HepG2 (cell line): Measurements from ENCODE around the gene PTPRF. TPM values are rescaled to one million over a fixed set of nuclear protein-coding genes. Genes with fewer than 3 reads are reported as not detected.

Experiments
- ATAC-seq: fragments of 200-7000 bp; cut with Tn5 transposase; 3 replicates; pipeline ENCODE4 v1.9.1; 2020; ENCODE audit warnings: mild to moderate bottlenecking, moderate library complexity
- BruUV-seq: library from RNA; stranded (reverse); fragments of 400-500 nt; replicated peaks from 2 replicates; lab custom pipeline; 2021; lab: Mats Ljungman, UMichigan
- CTCF ChIA-PET: fragments of 300-600 bp; formaldehyde crosslinking; extraction: SDS; loops from one replicate; lab custom pipeline; 2021; ENCODE audit warnings: low total read pairs, inconsistent platforms, low intra/inter-chr PET ratio; lab: Yijun Ruan, JAX
- POLR2A ChIA-PET: fragments of 350-600 bp; sonication (Branson Sonifier 250); formaldehyde crosslinking; loops from one replicate; lab custom pipeline; 2020; ENCODE audit warnings: antibody characterized with exemption, inconsistent platforms; lab: Yijun Ruan, JAX
- DNase-seq: peaks from one replicate; pipeline ENCODE4 v3.0.0-alpha.2; 2015; ENCODE audit warnings: low spot score
- FAIRE-seq: peaks from 3 replicates; lab custom pipeline; 2011; peaks lifted over from hg19 to GRCh38; lab: Jason Lieb, UNC
- H2AFZ ChIP-seq: one replicate; pipeline ENCODE4 v1.6.1; 2011; ENCODE audit warnings: low read length, inconsistent platforms
- H3K27ac ChIP-seq: fragments of 300-600 bp; 3 replicates; pipeline ENCODE4 v1.8.0; 2011; ENCODE audit warnings: mixed run types, mild to moderate bottlenecking, mixed read lengths, low read length, inconsistent platforms; ENCODE audit not compliant: insufficient read depth; ENCODE audit errors: extremely low read length
- H3K27me3 ChIP-seq, 2 experiments: fragments of 200-600 bp in 1 of 2; 2 replicates in 1 of 2; 3 replicates in 1 of 2; pipeline versions ENCODE4 v1.6.0 to v1.8.0; 2011; ENCODE audit warnings: low read length in 2 of 2, mild to moderate bottlenecking in 2 of 2, moderate library complexity in 2 of 2, inconsistent platforms in 1 of 2; ENCODE audit not compliant: insufficient read depth in 2 of 2, control insufficient read depth in 1 of 2
- H3K36me3 ChIP-seq, 2 experiments: fragments of 200-600 bp in 1 of 2; replicated peaks in 1 of 2; 2 replicates in 1 of 2; 3 replicates in 1 of 2; pipeline versions ENCODE4 v1.5.1 to v1.8.0; 2011; ENCODE audit warnings: low read length in 2 of 2, inconsistent platforms in 1 of 2; ENCODE audit not compliant: insufficient read depth in 2 of 2, control insufficient read depth in 1 of 2
- H3K4me1 ChIP-seq: 2 replicates; pipeline ENCODE4 v1.5.1; 2012; ENCODE audit warnings: low read length, inconsistent platforms; ENCODE audit not compliant: insufficient read depth
- H3K4me2 ChIP-seq: 2 replicates; pipeline ENCODE4 v1.6.0; 2011; ENCODE audit warnings: low read depth, low read length, inconsistent platforms
- H3K4me3 ChIP-seq, 3 experiments: fragments of 200-600 bp in 1 of 3; sonication (generic), shearing (Covaris generic) in 1 of 3; replicated peaks in 1 of 3; 2 replicates each; pipeline ENCODE4 v1.5.1; 2011 to 2016; ENCODE audit warnings: low read length in 3 of 3, inconsistent platforms in 2 of 3, low read depth in 2 of 3, mild to moderate bottlenecking in 2 of 3, control low read depth in 1 of 3, mixed read lengths in 1 of 3; ENCODE audit not compliant: insufficient read depth in 1 of 3
- H3K79me2 ChIP-seq: one replicate; pipeline ENCODE4 v1.6.1; 2011; ENCODE audit warnings: low read length, inconsistent platforms; ENCODE audit not compliant: insufficient read depth
- H3K9ac ChIP-seq: 2 replicates; pipeline ENCODE4 v1.6.0; 2011; ENCODE audit warnings: mild to moderate bottlenecking, low read depth, low read length, inconsistent platforms; ENCODE audit not compliant: insufficient read depth
- H3K9me3 ChIP-seq: 2 replicates; pipeline ENCODE4 v1.5.1; 2012; ENCODE audit warnings: mild to moderate bottlenecking, low read length
- H4K20me1 ChIP-seq: 2 replicates; pipeline ENCODE4 v1.6.0; 2011; ENCODE audit warnings: inconsistent platforms, mild to moderate bottlenecking, low read length, moderate library complexity; ENCODE audit not compliant: insufficient read depth
- CREB1 ChIP-seq, 2 experiments: fragments of 450-650 bp in 1 of 2; IDR thresholded peaks; 2 replicates each; pipeline ENCODE4 v1.6.1; 2016 to 2017; ENCODE audit warnings: control low read depth in 1 of 2, mild to moderate bottlenecking in 1 of 2, missing compliant biosample characterization in 1 of 2, missing genetic modification characterization in 1 of 2
- FOXA3 ChIP-seq: IDR thresholded peaks from 2 replicates; pipeline ENCODE4 v1.6.1; 2016; ENCODE audit warnings: missing genetic modification reagents, missing compliant biosample characterization
- GATA4 ChIP-seq: sonication (generic); IDR thresholded peaks from 2 replicates; pipeline ENCODE4 v1.6.1; 2016; ENCODE audit warnings: antibody characterized with exemption, low read depth, borderline replicate concordance
- IRX3 ChIP-seq: sonication (generic); formaldehyde crosslinking; IDR thresholded peaks from 2 replicates; pipeline ENCODE4 v1.8.1; 2023; ENCODE audit warnings: mild to moderate bottlenecking, low read depth, missing genetic modification reagents, borderline replicate concordance
- PCBP1 ChIP-seq: fragments of 200-400 bp; formaldehyde crosslinking; IDR thresholded peaks from 2 replicates; pipeline ENCODE4 v1.6.1; 2017; ENCODE audit warnings: mild to moderate bottlenecking, low read depth, low read length, borderline replicate concordance
- SMARCC2 ChIP-seq: fragments of 450-650 bp; IDR thresholded peaks from 2 replicates; pipeline ENCODE4 v1.6.1; 2017; ENCODE audit warnings: antibody characterized with exemption, mild to moderate bottlenecking
- SP5 ChIP-seq: IDR thresholded peaks from 2 replicates; pipeline ENCODE4 v1.6.1; 2016; ENCODE audit warnings: low read depth, borderline replicate concordance
- TOE1 ChIP-seq: sonication (generic); formaldehyde crosslinking; IDR thresholded peaks from 2 replicates; pipeline ENCODE4 v1.4.0; 2020; ENCODE audit warnings: mild to moderate bottlenecking, missing genetic modification reagents
- XBP1 ChIP-seq: sonication (generic); formaldehyde crosslinking; IDR thresholded peaks from 2 replicates; pipeline ENCODE4 v1.5.0; 2020; ENCODE audit warnings: missing genetic modification reagents
- ZNF207 ChIP-seq: fragments of 450-650 bp; IDR thresholded peaks from 2 replicates; pipeline ENCODE4 v1.6.1; 2016; ENCODE audit warnings: antibody characterized with exemption, borderline replicate concordance
- ZNF512 ChIP-seq: sonication (generic); formaldehyde crosslinking; IDR thresholded peaks from 2 replicates; pipeline ENCODE4 v1.4.0; 2020; ENCODE audit warnings: mild to moderate bottlenecking, missing genetic modification reagents
- ZNF549 ChIP-seq: sonication (generic); formaldehyde crosslinking; IDR thresholded peaks from 2 replicates; pipeline ENCODE4 v1.5.0; 2020; ENCODE audit warnings: missing genetic modification reagents
- ZNF768 ChIP-seq: sonication (generic); formaldehyde crosslinking; IDR thresholded peaks from 2 replicates; pipeline ENCODE4 v1.4.0; 2020; ENCODE audit warnings: missing genetic modification reagents
- WGBS: methylation state at CpG from one replicate; pipeline ENCODE4 v1.1.6; 2017; ENCODE audit warnings: low lambda C conversion rate; 5-methylcytosine and 5-hydroxymethylcytosine counted together
- in situ Hi-C: cut with HindIII; loops from 2 replicates; pipeline ENCODE4 v1.10.0; 2017; ENCODE audit warnings: low pct_unique_long_range_greater_than_20kb; ENCODE audit not compliant: extremely low pct_ligation_motif_present
- intact Hi-C: fragments of 100-400 bp; cut with micrococcal nuclease; formaldehyde crosslinking; loops from one replicate; pipeline ENCODE4 v1.10.0; 2022; ENCODE audit not compliant: unreplicated experiment
- polyA plus RNA-seq, 8 experiments: library from polyadenylated mRNA; depleted of rRNA in 3 of 8; stranded (reverse) in 7 of 8; unstranded in 1 of 8; fragments of >200 nt; fragmentation: Illumina TruSeq in 4 of 8; extraction: Trizol in 4 of 8; gene quantifications; 2 replicates each; pipeline versions ENCODE4 v1.2.1 to v1.2.3, GENCODE V29; 2011 to 2016; ENCODE audit warnings: low read depth in 4 of 8, missing spikeins in 1 of 8, mixed read lengths in 1 of 8; ENCODE audit not compliant: insufficient read depth in 1 of 8
- total RNA-seq, 5 experiments: library from RNA; depleted of rRNA; stranded (reverse); fragments of >200 nt; fragmentation: Illumina TruSeq; extraction: Trizol; gene quantifications; 2 replicates each; pipeline ENCODE4 v1.2.3, GENCODE V29; 2016; ENCODE audit warnings: low read depth in 1 of 5
- TF ChIP-seq, protein P1 (sequence below): sonication (generic); formaldehyde crosslinking; IDR thresholded peaks from 2 replicates; pipeline ENCODE4 v1.4.0; 2020; ENCODE audit warnings: missing genetic modification reagents
- TF ChIP-seq, protein P2 (sequence below): sonication (generic); formaldehyde crosslinking; IDR thresholded peaks from 2 replicates; pipeline ENCODE4 v1.4.0; 2020; ENCODE audit warnings: low read depth, mild to moderate bottlenecking, missing genetic modification reagents
- TF ChIP-seq, protein P3 (sequence below): sonication (generic); formaldehyde crosslinking; IDR thresholded peaks from 2 replicates; pipeline ENCODE4 v1.4.0; 2020; ENCODE audit warnings: missing genetic modification reagents

Gene PTPRF
- total and polyA plus RNA-seq, 2 of the 13 experiments (the other 11 are each of a cell fraction or from before 2014, with no cell fraction given), result 55.9 to 167 TPM

DNA sequence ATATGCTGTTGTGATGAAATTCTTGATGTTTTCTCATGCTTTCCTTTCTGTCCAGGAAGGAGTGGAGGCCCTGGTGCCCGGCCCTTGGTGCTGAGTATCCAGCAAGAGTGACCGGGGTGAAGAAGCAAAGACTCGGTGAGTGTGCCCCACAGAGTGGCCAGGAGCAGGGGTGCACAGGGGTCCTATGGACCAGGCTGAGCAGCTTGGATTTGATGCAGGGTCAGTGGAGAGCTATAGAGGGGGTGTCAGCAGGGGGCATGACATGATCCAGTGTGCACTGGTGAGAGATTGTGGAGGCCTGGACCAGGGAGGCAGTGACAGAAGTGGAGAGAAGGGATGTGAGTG is 7.4 kb downstream of the PTPRF start:
- no peak overlapping the region for H3K4me2 ChIP-seq
- in situ Hi-C loops, result no loop called here
- TF ChIP-seq ZNF549 (CRISPR knock-in tag) (no peak), FOXA3 (CRISPR knock-in tag) (no peak), XBP1 (no peak), SMARCC2 (no peak), ZNF207 (no peak), PCBP1 (no peak), ZNF512 (CRISPR knock-in tag) (no peak), CREB1 (IDR thresholded peaks at IDR 0.05) (no peak), CREB1 (CRISPR knock-in tag; IDR thresholded peaks at IDR 0.05) (no peak), IRX3 (CRISPR knock-in tag) (no peak), SP5 (CRISPR knock-in tag) (no peak), TOE1 (CRISPR knock-in tag) (no peak), ZNF768 (no peak), GATA4 (no peak)
- TF ChIP-seq, protein P1, sequence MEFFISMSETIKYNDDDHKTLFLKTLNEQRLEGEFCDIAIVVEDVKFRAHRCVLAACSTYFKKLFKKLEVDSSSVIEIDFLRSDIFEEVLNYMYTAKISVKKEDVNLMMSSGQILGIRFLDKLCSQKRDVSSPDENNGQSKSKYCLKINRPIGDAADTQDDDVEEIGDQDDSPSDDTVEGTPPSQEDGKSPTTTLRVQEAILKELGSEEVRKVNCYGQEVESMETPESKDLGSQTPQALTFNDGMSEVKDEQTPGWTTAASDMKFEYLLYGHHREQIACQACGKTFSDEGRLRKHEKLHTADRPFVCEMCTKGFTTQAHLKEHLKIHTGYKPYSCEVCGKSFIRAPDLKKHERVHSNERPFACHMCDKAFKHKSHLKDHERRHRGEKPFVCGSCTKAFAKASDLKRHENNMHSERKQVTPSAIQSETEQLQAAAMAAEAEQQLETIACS, result no peak
- TF ChIP-seq, protein P2, sequence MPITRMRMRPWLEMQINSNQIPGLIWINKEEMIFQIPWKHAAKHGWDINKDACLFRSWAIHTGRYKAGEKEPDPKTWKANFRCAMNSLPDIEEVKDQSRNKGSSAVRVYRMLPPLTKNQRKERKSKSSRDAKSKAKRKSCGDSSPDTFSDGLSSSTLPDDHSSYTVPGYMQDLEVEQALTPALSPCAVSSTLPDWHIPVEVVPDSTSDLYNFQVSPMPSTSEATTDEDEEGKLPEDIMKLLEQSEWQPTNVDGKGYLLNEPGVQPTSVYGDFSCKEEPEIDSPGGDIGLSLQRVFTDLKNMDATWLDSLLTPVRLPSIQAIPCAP (CRISPR knock-in tag), result no peak
- TF ChIP-seq, protein P3, sequence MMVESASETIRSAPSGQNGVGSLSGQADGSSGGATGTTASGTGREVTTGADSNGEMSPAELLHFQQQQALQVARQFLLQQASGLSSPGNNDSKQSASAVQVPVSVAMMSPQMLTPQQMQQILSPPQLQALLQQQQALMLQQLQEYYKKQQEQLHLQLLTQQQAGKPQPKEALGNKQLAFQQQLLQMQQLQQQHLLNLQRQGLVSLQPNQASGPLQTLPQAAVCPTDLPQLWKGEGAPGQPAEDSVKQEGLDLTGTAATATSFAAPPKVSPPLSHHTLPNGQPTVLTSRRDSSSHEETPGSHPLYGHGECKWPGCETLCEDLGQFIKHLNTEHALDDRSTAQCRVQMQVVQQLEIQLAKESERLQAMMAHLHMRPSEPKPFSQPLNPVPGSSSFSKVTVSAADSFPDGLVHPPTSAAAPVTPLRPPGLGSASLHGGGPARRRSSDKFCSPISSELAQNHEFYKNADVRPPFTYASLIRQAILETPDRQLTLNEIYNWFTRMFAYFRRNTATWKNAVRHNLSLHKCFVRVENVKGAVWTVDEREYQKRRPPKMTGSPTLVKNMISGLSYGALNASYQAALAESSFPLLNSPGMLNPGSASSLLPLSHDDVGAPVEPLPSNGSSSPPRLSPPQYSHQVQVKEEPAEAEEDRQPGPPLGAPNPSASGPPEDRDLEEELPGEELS (CRISPR knock-in tag), result no peak
- TF ChIP-seq, all 625 proteins: peak for 0
- Histone ChIP-seq H3K36me3 (peaks cover 15 to 38% of the 10 kb centered on the region in 2 experiments; a peak in 4 of 5 replicates), H3K4me3 (no peak overlapping the region), H3K4me1 (peaks cover 83% of the 10 kb centered on the region), H3K9me3 (no peaks in the 10 kb centered on the region), H3K27me3 (no peaks in the 10 kb centered on the region), H2AFZ (no peak overlapping the region), H3K27ac (no peak overlapping the region), H3K79me2 (peaks cover 74% of the 10 kb centered on the region), H4K20me1 (peaks cover 37% of the 10 kb centered on the region), H3K9ac (no peak overlapping the region)
- WGBS, result 96% methylated on average over 3 of the region's 3 CpGs
- ChIA-PET POLR2A (no interaction called here), CTCF (no interaction called here)
- ATAC-seq (no peak), DNase-seq (no peak), FAIRE-seq (no peak)
- intact Hi-C loops, result no loop called here
- BruUV-seq, result no TSS peak
